Caki2 (cell line): ENCODE results near the gene CD40LG. TPM values are rescaled to one million over a fixed set of nuclear protein-coding genes. Genes with fewer than 3 reads are reported as not detected.

ENCODE experiments used
- DNase-seq: peaks from one replicate; pipeline ENCODE4 v3.0.0-alpha.2; 2015; ENCODE audit warnings: low read depth
- in situ Hi-C: cut with HindIII; loops from 2 replicates; pipeline ENCODE4 v1.10.0; 2016; ENCODE audit warnings: low sequenced_read_pairs, low pct_unique_long_range_greater_than_20kb, mixed read lengths
- total RNA-seq: library from RNA; depleted of rRNA; stranded (reverse); fragments of >200 nt; shearing (Covaris generic); gene quantifications from 2 replicates; pipeline ENCODE4 v1.2.3, GENCODE V29; 2014; ENCODE audit warnings: low replicate concordance; rRNA removed

CD40LG gene
- total RNA-seq, 1 experiment from 2014 or later: not detected

GRCh38 chrX:136684120-136684519 is 36.2 kb downstream of the CD40LG start:
- in situ Hi-C loops: no loop called here
- peak; percentile 68 for DNase-seq

GRCh38 chrX:136687457-136687856 is 39.5 kb downstream of the CD40LG start:
- in situ Hi-C loops: no loop called here
- DNase-seq: no peak

GRCh38 chrX:136689436-136689835 is 41.5 kb downstream of the CD40LG start:
- no peak for DNase-seq
- in situ Hi-C loops: no loop called here

- DNase-seq: peak; percentile 62
- in situ Hi-C loops: no loop called here
Observed at GRCh38 chrX:136691028-136691809, 43.3 kb downstream of the CD40LG start.

GRCh38 chrX:136692271-136692670 is 44.3 kb downstream of the CD40LG start:
- in situ Hi-C loops: no loop called here
- no peak for DNase-seq

GRCh38 chrX:136694431-136695087 is 46.6 kb downstream of the CD40LG start:
- DNase-seq: peak; percentile 34
- in situ Hi-C loops: no loop called here

GRCh38 chrX:136697156-136697555 is 49.2 kb downstream of the CD40LG start:
- in situ Hi-C loops: no loop called here
- DNase-seq: no peak

GRCh38 chrX:136708348-136708747 is 60.4 kb downstream of the CD40LG start:
- DNase-seq: no peak
- in situ Hi-C loops: no loop called here

Other genes with a start within 250 kb of the CD40LG start
- not detected in 2 replicates for gene BRS3, start 160.2 kb upstream of the CD40LG start, total RNA-seq
- gene HTATSF1, start 150.6 kb upstream of the CD40LG start, total RNA-seq: 20.2 and 23.5 TPM in 2 replicates
- not detected in 2 replicates for gene VGLL1, start 115.9 kb upstream of the CD40LG start, total RNA-seq
- 16.0 and 17.8 TPM in 2 replicates for gene ARHGEF6, start 132.8 kb downstream of the CD40LG start, total RNA-seq
- 364 and 438 TPM in 2 replicates for gene RBMX, start 232.6 kb downstream of the CD40LG start, total RNA-seq